ENCODE data around the gene ADGRV1.

DNA sequence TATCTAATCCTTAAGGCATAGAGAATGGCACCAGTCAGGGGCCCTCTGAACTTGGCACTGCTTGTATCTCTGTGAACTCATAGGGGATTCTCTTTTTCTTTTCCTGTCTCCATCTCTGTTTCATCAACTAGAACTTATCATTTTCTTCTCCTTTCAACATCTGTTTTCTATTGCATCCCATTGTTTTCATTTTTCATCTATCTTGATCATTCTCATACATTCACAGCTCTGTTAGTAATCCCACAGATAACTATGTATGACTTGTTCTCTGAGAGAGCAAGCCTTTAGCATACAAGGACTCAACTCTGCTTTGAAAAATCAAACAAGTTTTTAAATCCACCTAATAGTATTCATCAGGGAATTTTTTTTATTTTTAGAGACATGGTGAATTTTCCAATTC is 560.2 kb downstream of the ADGRV1 start:
- TF ChIP-seq CTCF (IDR thresholded peaks at IDR 0.05) (no peak), POLR2A (IDR thresholded peaks at IDR 0.05) (no peak), POLR2AphosphoS5 (IDR thresholded peaks at IDR 0.05) (no peak)

Measured in prostate gland (tissue), 2 donors.